Tibial nerve (tissue), 4 donors: Measurements from ENCODE around the gene DLGAP1.

Source experiments
- EP300 ChIP-seq, 2 donors: sonication (generic); formaldehyde crosslinking; IDR thresholded peaks; one replicate each; pipeline ENCODE4 v1.6.1; 2017; ENCODE audit warnings: antibody characterized with exemption in 2 of 2, mild to moderate bottlenecking in 1 of 2
- POLR2A ChIP-seq, 2 donors: fragments of 450-650 bp; IDR thresholded peaks; one replicate each; pipeline ENCODE4 v1.6.1; 2017; ENCODE audit warnings: antibody characterized with exemption in 2 of 2, mild to moderate bottlenecking in 2 of 2, moderate library complexity in 2 of 2
- TF ChIP-seq, protein P1 (sequence below), 5 experiments: fragments of 200-600 bp in 3 of 5; fragments of 450-650 bp in 2 of 5; sonication (generic) in 3 of 5; IDR thresholded peaks; one replicate each; pipeline ENCODE4 v1.5.1; 2016 to 2019; ENCODE audit warnings: antibody characterized with exemption in 5 of 5, mild to moderate bottlenecking in 3 of 5, moderate library complexity in 2 of 5

GRCh38 chr18:4264347-4264791, 190.7 kb downstream of the DLGAP1 start:
- TF ChIP-seq, protein P1, sequence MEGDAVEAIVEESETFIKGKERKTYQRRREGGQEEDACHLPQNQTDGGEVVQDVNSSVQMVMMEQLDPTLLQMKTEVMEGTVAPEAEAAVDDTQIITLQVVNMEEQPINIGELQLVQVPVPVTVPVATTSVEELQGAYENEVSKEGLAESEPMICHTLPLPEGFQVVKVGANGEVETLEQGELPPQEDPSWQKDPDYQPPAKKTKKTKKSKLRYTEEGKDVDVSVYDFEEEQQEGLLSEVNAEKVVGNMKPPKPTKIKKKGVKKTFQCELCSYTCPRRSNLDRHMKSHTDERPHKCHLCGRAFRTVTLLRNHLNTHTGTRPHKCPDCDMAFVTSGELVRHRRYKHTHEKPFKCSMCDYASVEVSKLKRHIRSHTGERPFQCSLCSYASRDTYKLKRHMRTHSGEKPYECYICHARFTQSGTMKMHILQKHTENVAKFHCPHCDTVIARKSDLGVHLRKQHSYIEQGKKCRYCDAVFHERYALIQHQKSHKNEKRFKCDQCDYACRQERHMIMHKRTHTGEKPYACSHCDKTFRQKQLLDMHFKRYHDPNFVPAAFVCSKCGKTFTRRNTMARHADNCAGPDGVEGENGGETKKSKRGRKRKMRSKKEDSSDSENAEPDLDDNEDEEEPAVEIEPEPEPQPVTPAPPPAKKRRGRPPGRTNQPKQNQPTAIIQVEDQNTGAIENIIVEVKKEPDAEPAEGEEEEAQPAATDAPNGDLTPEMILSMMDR (IDR thresholded peaks at IDR 0.05), result no peak
- TF ChIP-seq POLR2A (IDR thresholded peaks at IDR 0.05), result no peak
- no peak for TF ChIP-seq EP300 (IDR thresholded peaks at IDR 0.05)
